Activated CD4-positive, alpha-beta T cell treated with anti-CD3 and anti-CD28 coated beads for 24 hours (primary cell): ENCODE data around the gene BGLAP.
"Not testable (repeated sequence)": the region's sequence is repeated elsewhere in the genome, so short reads cannot be mapped to it uniquely, and the experiment has no call there.

Source experiments
- DNase-seq, 2 donors: peaks; one replicate each; pipeline ENCODE4 v3.0.0-alpha.2; 2020; ENCODE audit warnings: low read depth in 2 of 2

Gene BGLAP

DNA sequence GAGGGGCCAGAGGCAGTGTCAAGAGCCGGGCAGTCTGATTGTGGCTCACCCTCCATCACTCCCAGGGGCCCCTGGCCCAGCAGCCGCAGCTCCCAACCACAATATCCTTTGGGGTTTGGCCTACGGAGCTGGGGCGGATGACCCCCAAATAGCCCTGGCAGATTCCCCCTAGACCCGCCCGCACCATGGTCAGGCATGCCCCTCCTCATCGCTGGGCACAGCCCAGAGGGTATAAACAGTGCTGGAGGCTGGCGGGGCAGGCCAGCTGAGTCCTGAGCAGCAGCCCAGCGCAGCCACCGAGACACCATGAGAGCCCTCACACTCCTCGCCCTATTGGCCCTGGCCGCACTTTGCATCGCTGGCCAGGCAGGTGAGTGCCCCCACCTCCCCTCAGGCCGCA lies at the start of gene BGLAP:
Gene BGLAP (plus strand): TSS at position 259 of the 400 bp plus-strand sequence. CDS start 48 bp downstream, at position 307.
- no peak for DNase-seq

DNA sequence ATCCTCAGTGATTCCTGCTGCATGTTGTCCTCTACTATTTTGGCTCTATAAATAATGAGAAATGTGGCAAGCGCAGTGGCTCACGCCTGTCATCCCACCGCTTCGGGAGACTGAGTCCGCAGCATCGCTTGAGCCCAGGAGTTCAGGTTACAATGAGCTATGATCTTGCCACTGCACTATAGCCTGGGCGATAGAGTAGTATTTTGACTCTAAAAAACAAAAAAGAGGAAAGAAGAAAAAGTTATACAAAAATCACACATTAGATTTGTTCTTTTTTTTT lies 48.8 kb upstream of the BGLAP start:
- no peak for DNase-seq

DNA sequence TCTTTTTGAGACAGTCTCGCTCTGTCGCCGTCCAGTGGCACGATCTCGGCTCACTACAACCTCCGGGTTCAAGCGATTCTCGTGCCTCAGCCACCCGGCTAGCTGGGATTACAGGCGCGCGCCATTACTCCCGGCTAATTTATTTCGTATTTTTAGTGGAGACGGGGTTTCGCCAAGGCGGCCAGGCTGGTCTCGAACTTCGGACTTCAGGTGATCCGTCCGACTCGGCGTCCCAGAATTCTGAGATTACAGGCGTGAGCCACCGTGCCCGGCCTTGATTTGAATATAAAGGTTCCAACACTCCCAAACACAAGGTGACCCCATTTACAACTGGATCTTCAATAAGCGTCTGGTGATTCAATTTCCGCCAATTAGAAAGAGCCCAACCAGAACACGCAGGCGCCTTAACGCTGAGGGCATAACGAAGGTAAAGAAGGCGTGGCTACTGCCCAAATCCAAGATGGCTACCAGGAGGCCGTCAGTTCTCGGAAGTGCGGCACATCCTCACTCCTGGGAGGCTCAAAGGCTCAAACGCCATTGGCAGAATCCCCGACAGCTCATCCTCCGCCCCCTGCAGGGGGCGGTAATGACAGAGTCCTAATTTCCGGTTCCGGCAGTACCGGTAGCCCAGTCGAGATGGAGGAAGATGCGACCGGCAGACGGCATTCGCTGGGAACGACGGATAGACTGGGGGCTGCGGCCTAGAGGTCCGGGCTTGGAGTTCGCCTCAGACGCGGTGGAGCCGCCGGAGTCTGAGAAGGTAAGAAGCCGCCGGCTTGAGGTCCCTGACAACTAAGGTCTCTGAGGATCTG lies 48.3 kb upstream of the BGLAP start, which contains the start of gene SLC25A44:
Gene SLC25A44 (plus strand): TSS at position 617 of the 812 bp plus-strand sequence. CDS start 5,744 bp downstream, outside the sequence.
- DNase-seq: peak; percentile 94 to 95

DNA sequence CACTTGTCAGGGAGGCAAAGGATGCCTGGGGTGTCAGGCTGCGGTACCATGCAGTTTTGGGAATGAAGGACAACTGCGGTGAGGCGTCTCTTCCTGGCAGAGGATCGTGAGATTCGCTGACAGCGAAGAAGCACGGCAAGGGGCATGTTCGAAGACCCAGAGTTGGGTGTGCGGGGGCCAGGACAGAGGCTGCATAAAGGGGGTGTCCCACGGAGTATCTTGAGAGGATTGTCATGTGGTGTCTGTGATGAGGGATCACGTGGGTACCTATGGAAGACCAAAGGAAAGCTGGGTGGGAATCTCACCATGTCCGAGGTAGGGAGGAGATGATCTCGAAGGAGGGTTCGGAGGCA lies 47.7 kb upstream of the BGLAP start:
- DNase-seq: no peak

DNA sequence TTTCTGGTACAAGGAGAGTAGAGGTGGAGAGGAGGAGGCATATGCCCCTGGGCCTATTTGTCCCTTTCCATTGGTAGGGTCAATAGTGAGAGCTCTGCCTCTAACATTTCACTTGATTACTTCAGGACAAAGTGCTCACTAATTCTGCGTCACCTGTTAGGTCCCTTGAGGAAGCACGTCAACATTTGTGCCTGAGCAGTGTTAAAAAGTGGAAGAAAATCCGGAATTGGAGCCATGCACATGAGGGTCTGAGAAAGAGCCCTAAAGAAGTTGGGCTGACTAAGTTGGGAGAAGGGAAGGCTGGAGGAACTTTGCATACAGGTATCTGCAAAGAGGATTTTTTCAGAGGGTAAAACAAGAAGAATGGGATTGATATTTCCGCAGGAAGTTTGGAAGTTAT lies 46.1 kb upstream of the BGLAP start:
- DNase-seq: no peak

DNA sequence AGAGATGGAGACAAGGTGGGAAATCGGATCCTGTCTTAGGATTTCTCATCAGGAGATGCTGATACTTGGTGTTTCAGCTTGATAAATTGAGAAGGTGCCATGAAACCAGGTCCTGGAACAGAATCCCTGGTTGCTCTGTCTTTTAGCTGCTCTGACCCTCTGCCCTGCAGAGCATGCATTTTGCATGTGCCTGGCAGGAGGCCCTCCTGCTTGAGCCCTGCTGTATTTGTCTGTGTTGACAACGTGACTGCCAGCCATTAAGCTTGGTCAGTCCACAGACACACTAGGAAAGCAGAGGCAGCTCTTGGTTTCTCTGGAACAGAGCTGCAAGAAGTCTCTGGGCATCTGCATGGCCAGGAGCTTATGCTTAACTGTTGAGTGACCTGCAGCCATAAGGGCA lies 45.5 kb upstream of the BGLAP start:
- no peak for DNase-seq

DNA sequence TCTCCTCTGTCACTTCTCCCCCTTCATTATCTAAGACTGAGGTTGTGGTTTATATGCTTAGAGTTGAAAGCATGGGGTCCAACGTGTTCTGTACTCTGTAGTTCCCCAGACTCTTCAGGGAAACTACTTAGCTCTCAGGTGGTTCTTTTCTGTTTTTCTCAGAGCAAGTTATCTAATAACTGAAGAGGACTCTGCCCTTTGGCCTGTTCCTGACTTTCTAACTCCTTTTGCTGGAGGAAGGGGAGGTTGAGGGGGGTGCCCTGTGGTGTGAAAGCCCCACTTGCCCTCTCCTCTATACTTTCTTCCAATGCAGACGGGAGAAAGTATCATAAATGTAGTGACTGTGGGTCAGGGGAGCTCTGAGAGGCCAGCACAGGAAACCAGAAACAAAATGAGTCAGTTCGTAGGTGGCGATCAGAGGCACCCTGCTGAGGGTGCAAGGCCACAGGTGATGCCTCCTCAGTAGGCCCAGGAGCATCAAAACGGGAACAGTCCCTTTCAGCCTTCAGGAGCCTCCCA lies 43.1 kb upstream of the BGLAP start:
- no peak for DNase-seq

DNA sequence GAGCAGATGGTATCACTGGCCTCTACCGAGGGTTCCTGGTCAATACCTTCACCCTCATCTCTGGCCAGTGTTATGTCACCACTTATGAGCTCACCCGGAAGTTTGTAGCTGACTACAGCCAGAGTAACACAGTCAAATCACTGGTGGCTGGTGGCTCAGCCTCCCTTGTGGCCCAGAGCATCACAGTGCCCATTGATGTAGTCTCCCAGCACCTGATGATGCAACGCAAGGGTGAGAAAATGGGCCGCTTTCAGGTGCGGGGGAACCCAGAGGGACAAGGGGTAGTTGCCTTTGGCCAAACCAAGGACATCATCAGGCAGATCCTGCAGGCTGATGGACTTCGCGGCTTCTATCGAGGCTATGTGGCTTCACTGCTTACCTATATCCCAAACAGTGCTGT lies 41.9 kb upstream of the BGLAP start:
- DNase-seq: no peak

DNA sequence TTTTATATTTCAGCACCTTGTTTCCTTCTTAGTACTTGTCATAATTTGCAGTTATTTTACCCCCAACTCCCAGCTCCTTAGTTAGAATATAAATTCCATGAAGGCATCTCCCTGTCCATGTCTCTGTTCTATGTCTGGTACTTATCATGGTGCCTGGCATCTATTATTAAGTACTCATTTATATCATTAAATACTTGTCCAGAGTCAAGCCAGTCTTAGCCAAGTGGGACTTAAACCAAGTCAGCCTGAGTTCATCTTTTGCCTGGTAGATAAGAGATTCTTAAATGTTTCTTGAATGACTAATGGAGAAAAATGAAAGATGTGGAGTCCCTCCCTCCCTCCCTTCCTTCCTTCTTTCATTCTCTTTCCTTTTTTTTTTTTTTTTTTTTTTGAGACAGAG lies 38.7 kb upstream of the BGLAP start:
- DNase-seq: no peak

DNA sequence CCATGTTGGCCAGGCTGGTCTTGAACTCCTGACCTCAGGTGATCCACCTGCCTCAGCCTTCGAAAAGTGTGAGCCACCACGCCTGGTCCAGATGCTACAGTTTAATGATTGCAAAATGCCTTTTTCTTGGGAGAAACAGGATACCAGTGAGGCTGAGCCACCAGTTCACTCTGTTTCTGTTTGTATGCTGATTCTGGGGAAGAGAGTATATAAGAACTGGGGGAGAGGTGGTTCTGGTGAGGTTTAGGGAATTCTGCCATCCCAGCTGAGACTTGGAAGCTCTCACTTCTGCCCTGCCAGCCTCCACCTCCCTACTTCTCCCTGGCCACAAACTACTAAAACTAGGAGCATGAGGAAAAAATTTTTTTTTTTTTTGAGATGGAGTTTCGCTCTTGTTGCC lies 37.3 kb upstream of the BGLAP start:
- DNase-seq: no peak

DNA sequence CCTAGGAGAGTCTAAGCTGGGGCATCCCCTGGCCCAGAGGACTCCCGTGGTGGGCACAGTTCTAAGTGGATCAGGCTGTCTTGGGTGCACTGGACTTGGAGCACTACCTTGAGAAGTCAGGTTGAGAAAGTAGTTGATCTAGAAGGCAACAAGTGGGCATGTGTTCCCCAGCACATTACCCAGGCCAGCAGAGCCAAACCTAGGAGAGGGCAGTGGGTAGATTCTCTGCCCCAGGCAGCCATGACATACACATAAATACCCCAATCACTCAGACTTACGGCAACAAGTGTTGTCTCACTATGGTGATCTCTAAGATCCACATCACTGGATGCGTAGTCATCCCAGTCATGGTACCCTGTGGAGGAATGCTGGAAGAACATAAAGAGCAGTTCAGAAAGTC lies 30.7 kb upstream of the BGLAP start:
- DNase-seq: no peak

DNA sequence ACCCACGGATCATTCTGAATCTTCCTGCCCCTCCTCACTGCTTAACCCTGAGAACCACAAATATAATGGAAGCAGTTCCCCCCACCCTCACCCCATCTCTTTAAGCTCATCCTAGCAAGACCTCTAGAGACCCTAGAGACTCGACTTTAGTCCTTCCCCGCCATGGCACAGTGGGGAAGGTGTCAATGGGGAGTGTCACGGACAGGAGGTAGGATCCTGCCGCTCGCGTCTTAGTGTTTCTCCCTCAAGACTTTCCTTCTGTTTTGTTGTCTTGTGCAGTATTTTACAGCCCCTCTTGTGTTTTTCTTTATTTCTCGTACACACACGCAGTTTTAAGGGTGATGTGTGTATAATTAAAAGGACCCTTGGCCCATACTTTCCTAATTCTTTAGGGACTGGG lies 29.9 kb upstream of the BGLAP start:
- no peak for DNase-seq

DNA sequence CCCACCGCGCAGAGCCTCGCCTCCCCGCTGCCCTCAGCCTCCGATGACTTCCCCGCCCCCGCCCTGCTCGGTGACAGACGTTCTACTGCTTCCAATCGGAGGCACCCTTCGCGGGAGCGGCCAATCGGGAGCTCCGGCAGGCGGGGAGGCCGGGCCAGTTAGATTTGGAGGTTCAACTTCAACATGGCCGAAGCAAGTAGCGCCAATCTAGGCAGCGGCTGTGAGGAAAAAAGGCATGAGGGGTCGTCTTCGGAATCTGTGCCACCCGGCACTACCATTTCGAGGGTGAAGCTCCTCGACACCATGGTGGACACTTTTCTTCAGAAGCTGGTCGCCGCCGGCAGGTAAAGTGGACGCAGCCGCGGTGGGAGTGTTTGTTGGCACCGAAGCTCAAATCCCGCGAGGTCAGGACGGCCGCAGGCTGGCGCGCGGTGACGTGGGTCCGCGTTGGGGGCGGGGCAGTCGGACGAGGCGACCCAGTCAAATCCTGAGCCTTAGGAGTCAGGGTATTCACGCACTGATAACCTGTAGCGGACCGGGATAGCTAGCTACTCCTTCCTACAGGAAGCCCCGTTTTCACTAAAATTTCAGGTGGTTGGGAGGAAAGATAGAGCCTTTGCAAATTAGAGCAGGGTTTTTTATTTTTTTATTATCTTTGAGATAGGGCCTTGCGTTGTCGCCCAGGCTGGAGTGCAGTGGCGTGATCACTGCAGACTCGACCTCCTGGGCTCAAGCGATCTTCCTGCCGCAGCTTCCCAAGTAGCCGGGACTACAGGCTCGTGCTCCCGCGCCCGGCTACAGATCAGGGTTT lies 28.9 kb upstream of the BGLAP start, which contains the start of gene PMF1:
Gene PMF1 (plus strand): TSS at position 175 of the 811 bp plus-strand sequence. CDS start 9 bp downstream, at position 184.
- peak; percentile 93 to 95 for DNase-seq

DNA sequence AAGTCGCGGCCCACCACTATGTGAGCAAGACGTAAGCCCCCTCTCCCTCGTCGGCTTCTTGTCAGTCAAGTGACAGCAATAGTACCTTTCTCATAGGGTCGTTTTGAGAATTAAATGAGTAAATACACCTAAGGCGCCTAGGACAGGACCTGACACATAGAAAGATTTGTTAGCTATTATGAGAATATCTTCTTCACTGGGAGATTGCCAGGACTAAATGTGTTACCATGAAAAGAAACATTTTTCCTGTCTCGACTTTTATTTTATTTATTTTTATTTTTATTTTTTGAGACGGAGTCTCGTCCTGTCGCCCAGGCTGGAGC lies 28.4 kb upstream of the BGLAP start:
- DNase-seq: no peak

DNA sequence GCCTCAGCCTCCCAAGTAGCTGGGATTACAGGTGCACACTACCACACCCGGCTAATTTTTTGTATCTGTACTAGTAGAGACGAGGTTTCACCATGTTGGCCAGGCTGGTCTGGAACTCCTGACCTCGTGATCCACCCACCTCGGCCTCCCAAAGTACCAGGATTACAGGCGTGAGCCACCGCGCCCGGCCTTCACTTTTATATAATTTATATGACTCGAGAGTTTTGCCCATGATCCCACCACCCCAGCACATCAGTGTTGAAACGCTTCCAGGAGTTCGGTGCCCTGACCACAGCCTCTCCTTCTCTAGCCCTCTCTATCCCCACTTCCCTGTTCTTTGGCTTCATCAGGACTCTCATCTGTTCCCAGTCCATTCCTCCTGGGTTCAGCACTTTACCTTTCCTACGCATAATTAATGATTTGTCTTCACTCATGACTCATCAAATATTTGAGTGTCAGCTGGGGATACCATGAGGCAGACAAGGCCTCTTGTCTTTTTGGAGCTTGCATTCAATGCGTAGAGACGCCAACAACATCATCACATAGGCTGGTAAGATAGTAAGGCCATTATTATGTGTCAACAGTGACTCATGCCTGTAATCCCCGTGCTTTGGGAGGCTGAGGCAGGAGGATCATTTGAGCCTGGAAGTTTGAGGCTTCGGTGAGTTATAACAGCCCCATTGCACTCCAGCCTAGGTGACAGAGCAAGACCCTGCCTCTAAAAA lies 27.8 kb upstream of the BGLAP start:
- DNase-seq: no peak

DNA sequence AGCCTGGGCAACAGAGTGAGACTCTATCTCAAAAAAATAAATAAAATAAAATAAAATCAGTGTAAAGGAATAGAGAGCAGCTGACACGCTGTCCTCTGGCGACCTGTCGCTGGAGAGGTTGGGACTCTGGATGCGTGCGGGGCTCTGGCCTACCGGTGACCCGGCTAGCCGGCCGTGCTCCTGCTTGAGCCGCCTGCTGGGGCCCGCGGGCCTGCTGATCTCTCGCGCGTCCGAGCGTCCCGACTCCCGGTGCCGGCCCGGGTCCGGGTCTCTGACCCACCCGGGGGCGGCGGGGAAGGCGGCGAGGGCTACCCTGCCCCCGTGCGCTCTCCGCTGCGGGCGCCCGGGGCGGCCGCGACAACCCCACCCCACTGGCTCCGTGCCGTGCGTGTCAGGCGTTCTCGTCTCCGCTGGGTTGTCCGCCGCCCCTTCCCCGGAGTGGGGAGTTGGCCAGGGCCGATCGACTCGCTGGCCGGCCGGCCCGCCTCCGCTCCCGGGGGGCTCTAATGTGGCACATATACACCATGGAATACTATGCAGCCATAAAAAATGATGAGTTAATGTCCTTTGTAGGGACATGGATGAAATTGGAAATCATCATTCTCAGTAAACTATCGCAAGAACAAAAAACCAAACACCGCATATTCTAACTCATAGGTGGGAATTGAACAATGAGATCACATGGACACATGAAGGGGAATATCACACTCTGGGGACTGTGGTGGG lies 25.5 kb upstream of the BGLAP start:
- not testable (repeated sequence) for DNase-seq

DNA sequence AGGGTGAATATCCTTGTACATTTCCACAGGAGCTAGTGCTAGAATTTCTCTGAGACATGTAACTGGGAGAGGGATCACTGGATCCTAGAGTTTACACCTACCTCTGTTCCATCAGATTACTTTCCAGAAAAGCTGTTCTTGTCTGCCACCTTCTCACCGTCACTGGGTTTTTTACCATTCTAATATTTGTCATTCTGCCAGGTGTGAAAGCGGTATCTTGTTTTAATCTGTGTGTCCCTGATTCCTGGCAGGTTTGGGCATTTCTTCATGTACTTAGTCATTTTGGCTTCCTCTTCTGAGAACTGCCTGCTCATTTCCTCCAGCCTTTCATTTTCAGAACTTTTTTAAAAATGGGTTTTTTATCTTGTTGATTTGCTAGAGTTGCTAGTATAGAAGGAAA lies 24.1 kb upstream of the BGLAP start:
- DNase-seq: peak in 1 of 2 donors; percentile 48

DNA sequence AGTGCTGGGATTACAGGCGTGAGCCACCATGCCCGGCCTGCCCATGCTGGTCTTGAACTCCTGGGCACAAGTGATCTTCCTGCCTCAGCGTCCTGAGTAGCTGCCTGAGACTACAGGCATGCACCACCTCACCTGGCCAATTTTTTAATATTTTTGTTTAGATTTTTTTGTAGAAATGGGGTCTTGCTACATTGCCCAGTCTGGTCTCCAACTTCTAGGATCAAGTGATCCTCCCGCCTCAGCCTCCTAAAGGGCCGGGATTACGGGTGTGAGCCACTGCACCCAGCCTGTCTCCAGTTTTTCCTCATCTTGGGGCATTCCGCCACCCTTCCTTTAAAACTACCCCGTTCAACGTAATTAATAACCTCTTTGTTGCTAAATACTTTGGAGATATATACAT lies 21.8 kb upstream of the BGLAP start:
- DNase-seq: no peak

DNA sequence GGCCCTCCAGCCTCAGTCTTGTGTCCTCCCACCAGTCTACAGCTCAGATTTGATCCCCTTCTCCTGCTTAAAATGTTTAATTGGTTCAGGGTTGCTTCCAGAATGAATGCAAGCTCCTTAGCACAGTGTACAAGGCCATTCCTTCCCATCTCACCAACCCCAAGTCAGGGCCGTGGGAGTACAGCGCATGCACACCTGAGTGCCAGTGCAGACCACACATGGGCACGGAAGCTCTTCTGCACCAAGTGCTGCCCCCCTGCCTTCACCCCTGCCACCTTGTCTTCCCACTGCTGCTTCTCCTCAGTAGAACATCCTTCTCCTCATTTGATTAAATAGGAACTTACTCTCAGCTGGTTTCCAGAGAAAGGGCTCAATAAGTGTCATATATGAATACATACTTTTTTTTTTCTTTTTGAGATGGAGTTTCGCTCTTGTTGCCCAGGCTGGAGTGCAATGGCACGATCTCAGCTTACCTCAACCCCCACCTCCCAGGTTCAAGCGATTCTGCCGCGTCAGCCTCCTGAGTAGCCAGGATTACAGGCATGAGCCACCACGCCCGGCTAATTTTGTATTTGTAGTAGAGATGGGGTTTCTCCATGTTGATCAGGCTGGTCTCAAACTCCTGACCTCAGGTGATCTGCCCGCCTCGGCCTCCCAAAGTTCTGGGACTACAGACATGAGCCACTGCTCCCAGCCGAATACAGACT lies 19.8 kb upstream of the BGLAP start:
- DNase-seq: no peak

DNA sequence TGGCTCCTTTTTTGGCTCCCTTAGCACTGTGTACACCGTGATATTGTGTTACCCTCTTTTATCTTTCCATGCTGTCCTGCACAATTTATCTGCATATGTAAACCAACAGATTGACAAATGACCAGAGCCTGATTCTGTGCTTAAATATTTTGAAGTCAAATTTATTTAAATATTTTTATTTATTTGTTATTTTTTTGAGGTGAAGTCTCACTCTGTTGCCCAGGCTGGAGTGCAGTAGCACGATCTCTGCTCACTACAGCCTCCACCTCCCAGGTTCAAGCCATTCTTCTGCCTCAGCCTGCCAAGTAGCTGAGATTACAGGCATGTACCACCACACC lies 16.3 kb upstream of the BGLAP start:
- DNase-seq: no peak

DNA sequence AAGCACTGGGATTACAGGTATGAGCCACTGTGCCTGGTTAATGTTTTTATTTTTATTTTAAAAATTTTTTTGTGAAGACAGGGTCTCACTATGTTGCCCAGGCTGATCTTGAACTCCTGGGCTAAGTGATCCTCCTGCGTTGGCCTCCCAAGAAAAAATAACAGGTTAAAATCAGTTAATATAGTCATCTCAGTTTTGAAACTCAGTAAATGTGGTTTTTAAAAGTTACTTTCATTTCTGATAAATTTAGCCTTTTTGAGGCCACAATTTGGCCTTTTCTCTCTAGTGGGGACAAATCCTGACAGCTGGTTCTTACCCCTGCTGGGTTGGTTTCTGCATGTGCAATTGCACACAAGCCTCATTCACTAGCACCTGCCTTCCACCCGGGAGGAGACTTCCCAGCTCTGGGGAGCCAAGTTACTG lies 15.9 kb upstream of the BGLAP start:
- no peak for DNase-seq
